AG09319 (cell line): ENCODE measurements around the gene RPL9.
"Not testable (repeated sequence)": the region's sequence is repeated elsewhere in the genome, so short reads cannot be mapped to it uniquely, and the experiment has no call there.

Source experiments
- DNase-seq: peaks from one replicate; pipeline ENCODE4 v3.0.0-alpha.2; 2010; ENCODE audit warnings: low read depth; ENCODE audit errors: extremely low read depth
- TF ChIP-seq, protein P1 (sequence below): IDR thresholded peaks from 2 replicates; pipeline ENCODE4 v1.5.1; 2011; ENCODE audit warnings: low read depth, mild to moderate bottlenecking, inconsistent platforms, low read length, moderate library complexity

RPL9 gene

DNA sequence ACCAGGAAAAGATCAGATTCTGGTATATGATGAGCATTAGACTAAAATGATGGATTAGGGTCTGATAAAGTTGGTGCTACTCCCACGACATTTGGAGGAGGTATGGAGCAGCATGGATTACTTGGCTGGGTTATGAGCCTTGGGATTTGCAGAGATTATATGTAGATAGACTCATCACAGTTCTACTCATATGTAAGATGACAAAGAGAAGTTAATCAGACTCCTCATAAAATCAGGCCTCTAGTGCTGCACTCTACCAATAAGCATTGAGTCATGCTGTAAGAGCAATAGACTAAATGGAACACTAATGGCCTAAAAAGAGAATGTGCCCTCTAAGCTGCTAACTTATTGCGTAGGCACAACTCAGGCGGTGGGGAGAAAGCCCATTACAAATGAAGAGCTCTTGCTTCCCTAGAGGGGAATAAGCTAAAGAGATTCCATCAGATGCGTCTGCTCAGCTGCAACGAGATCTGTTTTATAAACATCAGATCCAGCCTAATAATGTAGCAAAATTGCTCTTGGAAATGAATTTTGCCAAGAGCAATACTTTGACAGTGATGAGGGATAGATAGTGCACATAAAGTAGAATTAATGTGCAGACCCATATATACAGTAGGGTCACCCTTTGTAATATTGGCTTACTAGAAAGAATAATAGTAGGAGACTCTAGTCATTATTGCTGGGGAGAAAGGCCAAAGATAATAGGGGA lies 17.6 kb upstream of the RPL9 start:
- TF ChIP-seq, protein P1, sequence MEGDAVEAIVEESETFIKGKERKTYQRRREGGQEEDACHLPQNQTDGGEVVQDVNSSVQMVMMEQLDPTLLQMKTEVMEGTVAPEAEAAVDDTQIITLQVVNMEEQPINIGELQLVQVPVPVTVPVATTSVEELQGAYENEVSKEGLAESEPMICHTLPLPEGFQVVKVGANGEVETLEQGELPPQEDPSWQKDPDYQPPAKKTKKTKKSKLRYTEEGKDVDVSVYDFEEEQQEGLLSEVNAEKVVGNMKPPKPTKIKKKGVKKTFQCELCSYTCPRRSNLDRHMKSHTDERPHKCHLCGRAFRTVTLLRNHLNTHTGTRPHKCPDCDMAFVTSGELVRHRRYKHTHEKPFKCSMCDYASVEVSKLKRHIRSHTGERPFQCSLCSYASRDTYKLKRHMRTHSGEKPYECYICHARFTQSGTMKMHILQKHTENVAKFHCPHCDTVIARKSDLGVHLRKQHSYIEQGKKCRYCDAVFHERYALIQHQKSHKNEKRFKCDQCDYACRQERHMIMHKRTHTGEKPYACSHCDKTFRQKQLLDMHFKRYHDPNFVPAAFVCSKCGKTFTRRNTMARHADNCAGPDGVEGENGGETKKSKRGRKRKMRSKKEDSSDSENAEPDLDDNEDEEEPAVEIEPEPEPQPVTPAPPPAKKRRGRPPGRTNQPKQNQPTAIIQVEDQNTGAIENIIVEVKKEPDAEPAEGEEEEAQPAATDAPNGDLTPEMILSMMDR, result no peak
- no peak for DNase-seq

DNA sequence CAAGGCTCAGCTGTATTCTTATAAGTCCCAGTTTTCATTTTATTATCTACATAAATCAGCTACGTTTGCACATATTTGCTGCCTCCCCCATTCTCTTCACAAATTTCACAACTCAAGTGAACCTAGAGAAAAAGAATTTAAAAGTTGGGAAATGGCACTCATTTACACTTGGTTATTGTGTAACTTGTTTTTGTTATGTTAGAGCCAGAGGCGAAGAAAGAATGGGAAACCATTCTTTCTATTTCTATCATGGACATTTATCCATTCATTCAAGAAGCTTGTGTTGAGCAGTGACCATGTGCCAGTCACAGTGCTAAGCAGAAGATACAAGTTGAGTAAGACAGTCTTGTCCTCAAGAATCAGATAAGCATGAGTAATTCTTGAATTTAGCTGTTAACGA lies 13.7 kb upstream of the RPL9 start:
- no peak for DNase-seq
- TF ChIP-seq, protein P1, result no peak

DNA sequence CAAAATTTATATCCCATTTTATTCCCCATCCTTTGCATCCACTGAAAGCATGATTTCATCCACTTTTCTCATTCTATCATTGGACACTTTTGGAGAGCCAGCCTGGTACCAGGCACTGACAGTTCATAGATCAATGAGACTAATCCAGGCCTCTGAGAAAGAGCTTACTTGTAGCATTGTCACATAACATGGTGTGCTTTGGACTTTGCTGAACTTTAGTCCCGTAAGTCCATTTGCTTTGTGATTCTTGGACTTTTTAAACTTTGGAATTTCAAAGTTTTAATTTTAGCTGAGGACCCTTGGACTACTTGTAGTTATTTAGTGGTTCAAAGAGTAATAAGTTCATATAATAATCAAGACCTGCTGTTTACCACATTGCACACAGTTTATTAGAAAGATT lies 11.7 kb upstream of the RPL9 start:
- TF ChIP-seq, protein P1, result no peak

DNA sequence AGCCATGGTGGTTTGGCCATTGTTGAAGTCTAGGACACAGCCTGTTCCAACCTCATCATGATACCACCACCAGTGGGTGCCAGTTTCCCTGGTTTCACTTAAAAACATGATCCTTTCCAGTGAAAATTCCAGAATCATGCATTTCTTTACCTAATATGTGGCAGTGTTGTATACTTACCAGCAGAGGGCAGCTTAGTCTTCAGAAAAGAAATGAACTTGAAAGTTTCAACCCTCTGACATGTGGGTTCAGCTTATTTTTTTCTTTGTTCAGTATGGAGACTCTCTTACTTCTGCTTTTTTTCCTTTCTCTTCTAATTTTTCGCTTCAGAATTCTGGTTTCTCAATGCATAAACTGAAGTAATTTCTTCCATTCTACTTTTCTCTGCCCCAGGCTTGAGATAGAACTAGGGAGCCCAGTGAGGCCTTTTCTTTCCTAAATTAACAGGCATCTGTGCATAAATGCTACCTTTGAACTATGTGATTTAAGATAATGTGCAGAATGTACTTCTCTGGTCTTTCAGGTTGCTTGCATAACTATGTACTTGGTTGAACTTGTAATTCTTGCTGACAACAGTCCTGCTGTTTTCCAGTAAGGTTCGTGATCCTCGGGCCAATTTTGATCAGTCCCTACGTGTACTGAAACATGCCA lies 10.8 kb upstream of the RPL9 start:
- DNase-seq, result peak; percentile 64
- TF ChIP-seq, protein P1, result peak; percentile 83

More for the DNA sequence above, 11.7 kb upstream of the RPL9 start:
- no peak for DNase-seq

DNA sequence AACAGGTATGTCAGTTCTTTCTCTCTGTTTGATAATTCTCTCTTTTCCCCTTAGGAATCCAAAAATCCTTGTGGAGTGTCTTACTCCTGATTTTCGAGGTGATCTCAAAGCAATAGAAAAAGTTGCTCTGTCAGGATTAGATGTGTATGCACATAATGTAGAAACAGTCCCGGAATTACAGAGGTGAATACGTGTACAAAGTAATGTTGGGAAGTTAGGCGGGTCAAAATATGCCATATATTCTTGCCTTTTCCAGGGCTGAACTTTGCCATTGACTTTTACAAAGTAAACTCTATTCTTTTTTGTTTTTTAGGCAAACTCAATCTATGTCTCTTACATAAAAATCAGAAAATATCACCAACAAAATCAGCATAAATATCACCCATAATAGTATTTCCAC lies 8.7 kb upstream of the RPL9 start:
- DNase-seq, result no peak
- TF ChIP-seq, protein P1, result no peak

DNA sequence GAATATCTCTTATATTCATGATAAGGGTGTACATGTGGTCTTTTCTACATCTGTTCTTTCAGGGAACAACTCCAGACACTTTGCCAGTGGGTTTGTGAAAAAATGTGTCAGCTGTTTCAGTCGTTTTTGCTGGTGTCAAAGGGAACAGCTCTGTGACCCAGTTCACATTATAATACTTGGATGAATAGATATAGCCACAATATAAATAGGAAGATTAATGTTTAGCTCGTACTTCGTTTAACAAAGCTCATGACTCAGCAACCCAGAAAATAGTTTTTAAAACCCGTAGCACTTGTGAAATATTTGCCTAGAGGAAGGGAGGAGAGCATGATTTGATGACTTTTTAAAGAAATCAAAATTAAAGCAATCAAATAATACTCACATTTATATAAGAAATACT lies 8.0 kb upstream of the RPL9 start:
- DNase-seq, result no peak
- TF ChIP-seq, protein P1, result no peak

DNA sequence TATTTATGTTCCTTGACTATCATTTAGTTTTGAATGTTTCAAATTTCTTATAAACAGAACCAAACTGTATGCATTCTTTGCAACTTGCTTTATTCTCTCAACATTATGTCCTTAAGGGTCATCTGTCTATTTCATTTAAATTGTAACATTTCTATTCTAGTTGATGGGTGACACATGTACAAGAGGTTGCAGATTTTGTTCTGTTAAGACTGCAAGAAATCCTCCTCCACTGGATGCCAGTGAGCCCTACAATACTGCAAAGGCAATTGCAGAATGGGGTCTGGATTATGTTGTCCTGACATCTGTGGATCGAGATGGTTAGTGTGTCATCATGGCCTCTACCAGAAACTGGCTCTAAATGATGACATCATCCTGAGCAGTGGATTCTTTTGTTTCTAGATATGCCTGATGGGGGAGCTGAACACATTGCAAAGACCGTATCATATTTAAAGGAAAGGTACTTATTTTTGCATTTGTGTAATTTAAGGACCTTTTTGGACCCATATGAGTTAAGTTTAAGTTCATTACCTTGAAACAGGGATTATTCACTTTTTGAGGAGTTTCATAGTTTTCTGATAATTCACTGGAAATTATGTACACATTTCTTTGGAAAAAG lies 6.3 kb upstream of the RPL9 start:
- TF ChIP-seq, protein P1, result peak; percentile 2; the same call in 1 of the 2 replicates
- no peak for DNase-seq

DNA sequence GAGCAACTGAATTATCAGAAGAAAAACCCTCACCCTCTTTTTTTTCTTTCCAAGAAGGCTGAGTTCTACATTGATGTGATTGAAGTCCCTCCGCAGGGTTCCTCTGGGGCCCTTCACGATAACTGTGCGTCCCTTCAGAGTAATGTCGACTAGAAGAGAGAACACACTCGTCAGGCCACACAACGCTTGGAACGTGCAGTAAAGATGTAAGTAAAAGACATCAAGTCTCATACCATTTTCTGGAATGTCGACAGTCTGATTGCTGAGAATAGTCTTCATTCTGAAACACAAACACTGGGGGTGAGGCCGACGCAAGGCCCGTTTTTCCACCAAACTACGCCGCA lies 589 bp downstream of the RPL9 start:
- not testable (repeated sequence) for DNase-seq
